NCI-H774 (cell line): Measurements from ENCODE around the gene COL26A1.

Experiments
- DNase-seq: peaks from one replicate; lab custom pipeline; 2025; lab: John Stamatoyannopoulos, UW

COL26A1 gene

DNA sequence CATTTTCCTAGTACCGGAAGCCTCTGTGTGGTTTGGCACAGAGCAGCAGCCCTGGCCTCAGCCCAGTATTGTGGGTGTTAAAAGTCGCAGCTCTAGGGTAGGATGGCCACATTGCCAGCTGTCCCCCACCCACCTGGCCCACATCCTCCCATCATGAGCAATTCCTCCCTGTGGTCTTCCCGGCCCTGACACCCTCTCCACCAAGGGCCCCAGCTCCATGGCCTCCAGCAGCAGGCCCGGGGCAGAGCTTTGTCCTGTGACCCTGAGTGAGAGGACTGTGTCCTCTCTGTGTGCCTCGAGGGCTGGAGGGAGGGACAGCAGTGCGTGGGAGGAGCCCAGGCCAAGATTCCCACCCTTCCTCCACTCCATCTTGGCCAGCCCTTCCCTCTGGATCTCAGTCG is 172.7 kb downstream of the COL26A1 start:
- no peak for DNase-seq

GRCh38 chr7:101536232-101536631 is 173.6 kb downstream of the COL26A1 start:
- no peak for DNase-seq

GRCh38 chr7:101536668-101537067 is 174.0 kb downstream of the COL26A1 start:
- no peak for DNase-seq

GRCh38 chr7:101537205-101537604 is 174.5 kb downstream of the COL26A1 start:
- no peak for DNase-seq

- DNase-seq: no peak
These were observed 175.4 kb downstream of the COL26A1 start for GRCh38 chr7:101537935-101538595.

GRCh38 chr7:101538596-101539459 is 176.2 kb downstream of the COL26A1 start:
- peak; percentile 5 for DNase-seq

GRCh38 chr7:101539784-101540183 is 177.1 kb downstream of the COL26A1 start:
- no peak for DNase-seq

GRCh38 chr7:101542527-101543241 is 180.0 kb downstream of the COL26A1 start:
- peak; percentile 23 for DNase-seq

GRCh38 chr7:101543242-101543766 is 180.6 kb downstream of the COL26A1 start:
- DNase-seq: no peak

- no peak for DNase-seq
These were observed 181.2 kb downstream of the COL26A1 start for GRCh38 chr7:101543846-101544245.

- no peak for DNase-seq
These were observed 182.9 kb downstream of the COL26A1 start for GRCh38 chr7:101545441-101546190.

GRCh38 chr7:101546308-101546936 is 183.7 kb downstream of the COL26A1 start:
- DNase-seq: no peak

- no peak for DNase-seq
These were observed 184.6 kb downstream of the COL26A1 start for GRCh38 chr7:101547022-101547915.

DNA sequence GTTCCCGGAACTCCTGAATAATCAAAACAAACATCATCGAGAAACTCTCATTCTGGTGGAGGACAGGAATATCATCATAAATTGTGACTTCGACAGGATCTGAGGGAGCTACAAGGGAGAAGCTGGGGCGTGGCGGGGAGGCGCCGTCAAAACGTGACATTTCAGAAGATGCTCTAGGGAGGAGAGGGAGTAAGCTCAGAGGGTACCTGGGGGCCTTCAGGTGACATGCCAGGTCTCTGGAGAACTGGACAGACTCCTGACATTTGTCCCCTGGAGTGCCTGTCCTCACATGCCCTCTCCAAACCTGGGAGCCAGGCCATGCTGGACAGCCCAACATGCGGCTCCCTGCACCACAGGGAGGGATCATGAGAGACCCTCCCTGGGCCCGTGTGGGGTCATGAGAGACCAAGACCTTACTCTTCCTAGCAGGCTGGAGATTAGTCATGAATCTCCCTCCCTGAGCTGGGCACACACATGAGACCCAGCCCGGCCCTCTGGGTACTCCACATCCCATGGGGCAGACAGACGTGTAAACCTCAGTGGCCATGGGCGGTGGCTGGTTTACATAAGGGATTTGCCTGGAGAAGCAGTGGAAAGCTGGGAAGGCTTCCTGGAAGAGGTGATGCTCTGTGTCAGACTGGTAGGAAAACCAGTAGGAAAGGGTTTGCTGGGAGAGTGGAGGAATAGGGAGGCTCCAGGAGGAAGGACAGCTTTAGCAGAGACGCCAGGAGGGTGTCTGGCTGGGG is 185.4 kb downstream of the COL26A1 start:
- no peak for DNase-seq

DNA sequence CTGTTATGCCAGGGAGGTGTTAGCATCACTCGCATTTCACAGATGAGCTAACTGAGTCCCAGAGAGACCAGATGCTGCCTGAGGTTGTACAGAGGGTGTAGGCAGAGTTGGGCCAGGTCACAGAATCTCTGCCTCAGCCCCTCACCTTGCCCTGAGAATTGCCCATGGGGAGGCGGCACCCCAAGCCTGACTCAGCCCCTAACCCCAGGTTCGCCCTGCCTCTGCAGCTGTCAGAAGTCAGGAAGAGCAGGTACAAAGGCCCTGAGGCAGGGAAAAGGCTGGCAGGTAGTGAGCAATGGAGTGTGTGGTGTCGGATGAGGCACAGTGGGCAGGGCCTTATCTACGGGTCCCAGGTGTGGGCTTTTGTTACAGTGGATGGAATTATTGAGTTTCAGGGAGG is 187.1 kb downstream of the COL26A1 start:
- DNase-seq: no peak

DNA sequence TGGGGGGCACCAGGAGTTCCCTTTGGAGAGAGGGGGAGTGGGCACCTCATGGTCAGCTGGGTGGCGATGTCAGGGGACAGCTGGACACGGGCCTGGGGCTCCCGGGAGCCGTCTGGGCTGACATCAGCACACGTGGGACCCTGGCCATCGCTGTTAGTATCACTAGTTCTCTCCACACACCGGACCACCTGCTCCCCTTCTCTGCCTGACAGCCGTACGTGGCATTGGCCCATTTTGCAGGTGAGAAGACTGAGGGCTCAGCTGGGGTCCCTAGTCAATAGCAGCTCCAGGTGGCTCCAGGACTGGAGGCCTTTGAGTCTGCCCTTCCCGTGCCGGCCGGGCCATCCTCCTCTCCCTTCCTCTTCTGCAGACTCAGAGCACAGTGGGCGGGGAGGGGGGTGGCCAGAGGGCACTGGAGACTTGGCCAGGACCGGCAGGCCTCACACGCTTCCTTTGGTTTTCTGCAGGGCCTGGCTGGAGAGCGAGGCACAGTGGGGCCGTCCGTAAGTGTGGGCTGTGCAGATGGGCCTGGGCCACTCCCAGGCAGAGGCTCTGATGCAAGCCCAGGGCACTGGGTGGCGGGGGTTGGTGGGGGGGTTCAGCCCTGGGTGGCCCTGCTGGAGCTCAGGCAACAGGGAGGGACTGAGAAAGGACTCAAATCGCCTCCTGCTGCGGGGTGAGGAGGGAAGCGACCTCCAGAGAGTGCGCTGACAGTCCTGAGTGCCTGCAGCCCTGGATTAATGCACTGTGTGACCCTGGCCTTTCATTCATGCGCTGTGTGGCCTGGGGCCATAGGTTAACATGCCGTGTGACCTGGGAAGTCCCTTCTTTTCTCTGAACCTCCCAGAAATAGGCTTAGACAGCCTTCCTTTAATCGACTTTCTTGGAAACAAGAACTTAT is 188.2 kb downstream of the COL26A1 start:
- DNase-seq: no peak

DNA sequence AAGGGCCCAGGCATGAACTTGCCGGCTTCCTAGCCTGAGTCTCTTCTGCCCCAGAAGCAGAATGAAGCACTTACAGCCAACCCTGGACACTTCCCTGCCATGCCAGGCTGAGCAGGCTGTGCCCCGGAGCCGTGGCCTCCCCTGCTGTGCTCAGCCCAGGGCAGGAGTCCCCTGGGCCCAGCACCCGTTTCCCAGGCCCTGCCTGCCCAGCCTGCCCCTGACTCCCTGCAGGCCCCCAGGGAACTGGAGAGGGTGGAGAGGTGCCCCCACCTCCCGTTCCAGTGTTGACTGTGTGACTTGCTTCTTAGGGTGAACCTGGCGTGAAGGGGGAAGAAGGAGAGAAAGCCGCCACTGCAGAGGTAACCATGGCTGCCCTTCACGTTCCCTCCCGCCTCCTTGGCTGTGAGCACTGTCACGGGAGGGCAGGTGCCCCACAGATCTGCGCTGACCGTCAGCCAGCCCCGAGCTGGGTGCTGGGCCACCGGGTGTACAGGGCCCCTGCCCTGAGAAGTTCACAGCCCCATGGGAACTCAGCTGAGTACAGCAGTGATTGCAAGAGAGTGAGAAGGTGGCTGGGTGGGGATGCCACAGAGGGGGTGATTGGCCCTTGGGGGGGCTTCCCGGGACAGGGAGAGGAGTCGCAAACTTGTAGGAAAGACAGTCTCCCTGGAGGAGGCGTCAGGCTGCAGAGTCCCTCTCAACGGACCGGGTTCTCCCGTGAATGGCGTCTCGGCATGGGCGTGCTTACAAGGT is 190.5 kb downstream of the COL26A1 start:
- no peak for DNase-seq
